K562 (cell line): ENCODE data around the gene TIMM17A. TPM values are rescaled to one million over a fixed set of nuclear protein-coding genes. Genes with fewer than 3 reads are reported as not detected.

ENCODE experiments used
- AFF4 ChIP-seq: sonication (generic); formaldehyde crosslinking; IDR thresholded peaks from 2 replicates; pipeline ENCODE4 v1.8.0; 2023; ENCODE audit warnings: mild to moderate bottlenecking, missing genetic modification reagents
- ATF3 ChIP-seq, 2 experiments: fragments of 450-650 bp in 1 of 2; sonication (generic) in 1 of 2; formaldehyde crosslinking in 1 of 2; IDR thresholded peaks in 1 of 2; conservative IDR thresholded peaks in 1 of 2; 2 replicates each; pipeline versions ENCODE4 v1.6.1 to v1.8.1; 2016 to 2023; ENCODE audit warnings: mild to moderate bottlenecking in 2 of 2, moderate library complexity in 2 of 2, inconsistent platforms in 1 of 2, missing genetic modification reagents in 1 of 2
- ATF7 ChIP-seq: fragments of 450-650 bp; IDR thresholded peaks from 2 replicates; pipeline ENCODE4 v1.7.1; 2014; ENCODE audit warnings: mild to moderate bottlenecking, moderate library complexity
- C11orf30 ChIP-seq: fragments of 450-650 bp; IDR thresholded peaks from 2 replicates; pipeline ENCODE4 v1.6.1; 2016; ENCODE audit warnings: low read depth, mild to moderate bottlenecking
- FOSL1 ChIP-seq: fragments of 200-800 bp; sonication (Bioruptor generic); conservative IDR thresholded peaks from 2 replicates; pipeline ENCODE4 v1.6.1; 2016; ENCODE audit warnings: missing genetic modification characterization, missing compliant biosample characterization
- HMGN3 ChIP-seq: IDR thresholded peaks from 2 replicates; pipeline ENCODE4 v1.6.1; 2011; ENCODE audit warnings: borderline replicate concordance, low read depth, mild to moderate bottlenecking, mixed read lengths, low read length; ENCODE audit not compliant: insufficient read length; ENCODE audit errors: extremely low read depth
- KAT8 ChIP-seq: fragments of 450-650 bp; IDR thresholded peaks from 2 replicates; pipeline ENCODE4 v1.6.1; 2016; ENCODE audit warnings: low read depth, mild to moderate bottlenecking
- KLF1 ChIP-seq: fragments of 450-650 bp; IDR thresholded peaks from 2 replicates; pipeline ENCODE4 v1.6.1; 2016; ENCODE audit warnings: missing genetic modification characterization, missing compliant biosample characterization
- KLF13 ChIP-seq: fragments of 450-650 bp; IDR thresholded peaks from 2 replicates; pipeline ENCODE4 v1.6.1; 2016; ENCODE audit warnings: missing genetic modification characterization, low read depth, mild to moderate bottlenecking, missing compliant biosample characterization, moderate library complexity, borderline replicate concordance
- MYC ChIP-seq, 2 experiments: fragments of 250-450 bp in 1 of 2; sonication (Bioruptor Pico) in 1 of 2; IDR thresholded peaks; 2 replicates each; pipeline versions ENCODE4 v1.5.1 to v1.6.1; 2012 to 2021; ENCODE audit warnings: low read depth in 2 of 2, borderline replicate concordance in 1 of 2, improper control_type of control experiment in 1 of 2, low read length in 1 of 2, mild to moderate bottlenecking in 1 of 2, moderate library complexity in 1 of 2
- RHOXF2B ChIP-seq: fragments of 250-450 bp; sonication (Bioruptor Pico); conservative IDR thresholded peaks from 2 replicates; pipeline ENCODE4 v1.5.1; 2021
- TAF15 ChIP-seq: fragments of 200-400 bp; formaldehyde crosslinking; IDR thresholded peaks from 2 replicates; pipeline ENCODE4 v1.6.1; 2017; ENCODE audit warnings: mild to moderate bottlenecking, low read depth, low read length, moderate library complexity
- TEAD1 ChIP-seq, 2 experiments: fragments of 450-650 bp in 1 of 2; sonication (generic) in 1 of 2; formaldehyde crosslinking; IDR thresholded peaks; 2 replicates each; pipeline versions ENCODE4 v1.4.0 to v1.8.0; 2020 to 2022; ENCODE audit warnings: mild to moderate bottlenecking in 2 of 2, missing genetic modification reagents in 1 of 2
- TGIF2 ChIP-seq: sonication (generic); formaldehyde crosslinking; IDR thresholded peaks from 2 replicates; pipeline ENCODE4 v1.8.1; 2022; ENCODE audit warnings: mild to moderate bottlenecking, missing genetic modification reagents, moderate library complexity
- THRA ChIP-seq: fragments of 450-650 bp; IDR thresholded peaks from 2 replicates; pipeline ENCODE4 v1.6.1; 2017; ENCODE audit warnings: mild to moderate bottlenecking, moderate library complexity
- ZBTB49 ChIP-seq: sonication (generic); formaldehyde crosslinking; IDR thresholded peaks from 2 replicates; pipeline ENCODE4 v1.8.0; 2022; ENCODE audit warnings: missing genetic modification reagents, mild to moderate bottlenecking, borderline replicate concordance
- ZNF384 ChIP-seq: IDR thresholded peaks from 2 replicates; pipeline ENCODE4 v1.6.1; 2012; ENCODE audit warnings: low read depth, low read length, improper control_type of control experiment
- polyA plus RNA-seq, 8 experiments: library from polyadenylated mRNA; depleted of rRNA in 4 of 8; stranded (reverse) in 5 of 8; unstranded in 3 of 8; fragments of >200 nt; fragmentation: Nextera tagmentation in 2 of 8; fragmentation: Illumina TruSeq in 1 of 8; extraction: Ambion mirVana in 2 of 8; extraction: Trizol in 1 of 8; gene quantifications; 2 replicates each; pipeline versions ENCODE4 v1.2.1 to v1.2.3, GENCODE V29; 2011 to 2014; ENCODE audit warnings: inconsistent platforms in 1 of 8, missing spikeins in 1 of 8
- total RNA-seq, 7 experiments: library from RNA; depleted of rRNA in 6 of 7; stranded (reverse); fragments of >200 nt in 6 of 7; fragmentation: Illumina TruSeq in 2 of 7; extraction: Trizol in 2 of 7; gene quantifications; 2 replicates each; pipeline versions ENCODE4 v1.2.1 to v1.2.3, GENCODE V29; 2011 to 2021; ENCODE audit warnings: low replicate concordance in 1 of 7

TIMM17A gene
- total and polyA plus RNA-seq, 9 of the 15 experiments (the other 6 are each of a cell fraction or from before 2014, with no cell fraction given), result 116 to 744 (median 180) TPM

GRCh38 chr1:202018468-202019234 lies 63.3 kb downstream of the TIMM17A start (continued):
- TF ChIP-seq AFF4 (CRISPR knock-in tag) (0 out of 2 replicates have a peak, but pooled peaks have one; percentile 17), ATF3 (IDR thresholded peaks at IDR 0.05) (peak; percentile 59; the same call in 1 of the 2 replicates), ATF3 (CRISPR knock-in tag; conservative IDR thresholded peaks at IDR 0.05) (no peak), ZBTB49 (CRISPR knock-in tag) (no peak), C11orf30 (no peak), TGIF2 (no peak), RHOXF2B (CRISPR knock-in tag) (no peak), TEAD1 (CRISPR knock-in tag; IDR thresholded peaks at IDR 0.05) (peak in 1 of 2 experiments; percentile 28; a peak in 1 of 4 replicates), MYC (IDR thresholded peaks at IDR 0.05; ENCODE audit: low read depth, low read length) (peak; percentile 50; the same call in 1 of the 2 replicates), MYC (CRISPR knock-in tag; IDR thresholded peaks at IDR 0.05; ENCODE audit: borderline replicate concordance, low read depth) (no peak), THRA (no peak), TAF15 (no peak), KAT8 (no peak), KLF1 (tag) (peak; percentile 99), KLF13 (tag) (no peak), ATF7 (peak; percentile 61; the same call in 1 of the 2 replicates), FOSL1 (tag) (peak; percentile 76), HMGN3 (peak; percentile 97), ZNF384 (no peak)
